Measurements from ENCODE around the gene FMN1. TPM values are rescaled to one million over a fixed set of nuclear protein-coding genes. Genes with fewer than 3 reads are reported as not detected.

Gene FMN1
- total and polyA plus RNA-seq, 5 donors from 2014 or later, result 0.32 to 8.9 (median 0.36) TPM; not detected in 2

- H3K27ac ChIP-seq (ENCODE audit: insufficient read depth, low read length, poor library complexity, severe bottlenecking), result no peak overlapping the region
- H3K27me3 Mint-ChIP-seq, result peaks cover 16% of the 10 kb centered on the region
- no peak for ATAC-seq (ENCODE audit: low read depth in 2 of 2)
- H3K4me3 ChIP-seq (ENCODE audit: low read depth, low read length), result no peak overlapping the region
- H3K27me3 ChIP-seq (ENCODE audit: control insufficient read depth, insufficient read depth, low read length), result peaks cover 3% of the 10 kb centered on the region
- H3K4me1 Mint-ChIP-seq, result peaks cover 0 to 6% (median 0%) of the 10 kb centered on the region in 4 donors
- H3K4me3 Mint-ChIP-seq, result no peak overlapping the region
- no peak for DNase-seq
- peaks cover 0 to 4% (median 0%) of the 10 kb centered on the region in 7 donors for H3K9me3 Mint-ChIP-seq
- no peaks in the 10 kb centered on the region for H3K9me3 ChIP-seq (ENCODE audit: control insufficient read depth in 2 of 2, low read length in 2 of 2)
- H3K27ac Mint-ChIP-seq, result no peak overlapping the region
- H3K36me3 ChIP-seq (ENCODE audit: control insufficient read depth, insufficient read depth, low read length), result no peaks in the 10 kb centered on the region
- no peaks in the 10 kb centered on the region for H3K4me1 ChIP-seq (ENCODE audit: control insufficient read depth, insufficient read depth, low read length, poor library complexity, severe bottlenecking)
- H3K36me3 Mint-ChIP-seq, result no peaks in the 10 kb centered on the region
Observed at GRCh38 chr15:33069161-33069560, 125.4 kb downstream of the FMN1 start.

- Mint-ChIP-seq H3K4me3 (no peak overlapping the region), H3K9me3 (peaks cover 0 to 4% (median 0%) of the 10 kb centered on the region in 7 donors), H3K27ac (no peak overlapping the region), H3K27me3 (peaks cover 16% of the 10 kb centered on the region), H3K4me1 (peaks cover 0 to 6% (median 0%) of the 10 kb centered on the region in 4 donors), H3K36me3 (no peaks in the 10 kb centered on the region)
- ATAC-seq (ENCODE audit: low read depth in 2 of 2) (no peak), DNase-seq (no peak)
- Histone ChIP-seq H3K36me3 (ENCODE audit: control insufficient read depth, insufficient read depth, low read length) (no peaks in the 10 kb centered on the region), H3K4me3 (ENCODE audit: low read depth, low read length) (no peak overlapping the region), H3K27ac (ENCODE audit: insufficient read depth, low read length, poor library complexity, severe bottlenecking) (no peak overlapping the region), H3K27me3 (ENCODE audit: control insufficient read depth, insufficient read depth, low read length) (peaks cover 3% of the 10 kb centered on the region), H3K9me3 (ENCODE audit: control insufficient read depth in 2 of 2, low read length in 2 of 2) (no peaks in the 10 kb centered on the region), H3K4me1 (ENCODE audit: control insufficient read depth, insufficient read depth, low read length, poor library complexity, severe bottlenecking) (no peaks in the 10 kb centered on the region)
Observed at GRCh38 chr15:33068511-33068990, 126.0 kb downstream of the FMN1 start.

GRCh38 chr15:33068007-33068481 is 126.5 kb downstream of the FMN1 start:
- H3K27ac Mint-ChIP-seq, result no peak overlapping the region
- ATAC-seq (ENCODE audit: low read depth in 2 of 2), result no peak

GRCh38 chr15:33067456-33067855 is 127.1 kb downstream of the FMN1 start:
- Mint-ChIP-seq H3K4me3 (no peak overlapping the region), H3K27ac (peak overlapping the region in 1 of 3 donors; percentile 24), H3K4me1 (peaks cover 0 to 6% (median 0%) of the 10 kb centered on the region in 4 donors), H3K27me3 (peaks cover 11% of the 10 kb centered on the region), H3K9me3 (peaks cover 0 to 3% (median 0%) of the 10 kb centered on the region in 7 donors), H3K36me3 (no peaks in the 10 kb centered on the region)
- no peak overlapping the region for H3K4me3 ChIP-seq (ENCODE audit: low read depth, low read length)
- H3K4me1 ChIP-seq (ENCODE audit: control insufficient read depth, insufficient read depth, low read length, poor library complexity, severe bottlenecking), result no peaks in the 10 kb centered on the region
- no peaks in the 10 kb centered on the region for H3K36me3 ChIP-seq (ENCODE audit: control insufficient read depth, insufficient read depth, low read length)
- H3K27ac ChIP-seq (ENCODE audit: insufficient read depth, low read length, poor library complexity, severe bottlenecking), result no peak overlapping the region
- H3K27me3 ChIP-seq (ENCODE audit: control insufficient read depth, insufficient read depth, low read length), result peaks cover 3% of the 10 kb centered on the region
- H3K9me3 ChIP-seq (ENCODE audit: control insufficient read depth in 2 of 2, low read length in 2 of 2), result no peaks in the 10 kb centered on the region
- DNase-seq (no peak), ATAC-seq (ENCODE audit: low read depth in 2 of 2) (no peak)

More at GRCh38 chr15:33068007-33068481, 126.5 kb downstream of the FMN1 start:
- H3K4me3 ChIP-seq (ENCODE audit: low read depth, low read length), result no peak overlapping the region
- Mint-ChIP-seq H3K9me3 (peaks cover 0 to 4% (median 0%) of the 10 kb centered on the region in 7 donors), H3K4me1 (peaks cover 0 to 6% (median 0%) of the 10 kb centered on the region in 4 donors), H3K36me3 (no peaks in the 10 kb centered on the region), H3K4me3 (peak overlapping the region in 2 of 4 donors; percentile 17 to 46), H3K27me3 (peaks cover 13% of the 10 kb centered on the region)
- H3K27ac ChIP-seq (ENCODE audit: insufficient read depth, low read length, poor library complexity, severe bottlenecking), result no peak overlapping the region
- H3K27me3 ChIP-seq (ENCODE audit: control insufficient read depth, insufficient read depth, low read length), result peaks cover 3% of the 10 kb centered on the region
- H3K9me3 ChIP-seq (ENCODE audit: control insufficient read depth in 2 of 2, low read length in 2 of 2), result no peaks in the 10 kb centered on the region
- DNase-seq, result peak in 1 of 3 donors; percentile 11
- H3K4me1 ChIP-seq (ENCODE audit: control insufficient read depth, insufficient read depth, low read length, poor library complexity, severe bottlenecking), result no peaks in the 10 kb centered on the region
- H3K36me3 ChIP-seq (ENCODE audit: control insufficient read depth, insufficient read depth, low read length), result no peaks in the 10 kb centered on the region

- no peaks in the 10 kb centered on the region for H3K36me3 ChIP-seq (ENCODE audit: control insufficient read depth, insufficient read depth, low read length)
- H3K9me3 Mint-ChIP-seq, result peaks cover 0 to 2% (median 0%) of the 10 kb centered on the region in 7 donors
- no peaks in the 10 kb centered on the region for H3K36me3 Mint-ChIP-seq
- no peak overlapping the region for H3K4me3 Mint-ChIP-seq
- no peaks in the 10 kb centered on the region for H3K4me1 ChIP-seq (ENCODE audit: control insufficient read depth, insufficient read depth, low read length, poor library complexity, severe bottlenecking)
- H3K4me1 Mint-ChIP-seq, result peaks cover 0 to 6% (median 0%) of the 10 kb centered on the region in 4 donors
- H3K9me3 ChIP-seq (ENCODE audit: control insufficient read depth in 2 of 2, low read length in 2 of 2), result no peaks in the 10 kb centered on the region
- no peak for DNase-seq
- H3K27me3 ChIP-seq (ENCODE audit: control insufficient read depth, insufficient read depth, low read length), result peaks cover 3% of the 10 kb centered on the region
- no peak overlapping the region for H3K27ac ChIP-seq (ENCODE audit: insufficient read depth, low read length, poor library complexity, severe bottlenecking)
- no peak overlapping the region for H3K4me3 ChIP-seq (ENCODE audit: low read depth, low read length)
- H3K27ac Mint-ChIP-seq, result no peak overlapping the region
- peaks cover 11% of the 10 kb centered on the region for H3K27me3 Mint-ChIP-seq
- ATAC-seq (ENCODE audit: low read depth in 2 of 2), result no peak
Observed at GRCh38 chr15:33066584-33066983, 127.9 kb downstream of the FMN1 start.

- no peaks in the 10 kb centered on the region for H3K36me3 ChIP-seq (ENCODE audit: control insufficient read depth, insufficient read depth, low read length)
- no peak overlapping the region for H3K27ac ChIP-seq (ENCODE audit: insufficient read depth, low read length, poor library complexity, severe bottlenecking)
- Mint-ChIP-seq H3K27ac (no peak overlapping the region), H3K9me3 (peaks cover 0 to 2% (median 0%) of the 10 kb centered on the region in 7 donors), H3K36me3 (no peaks in the 10 kb centered on the region), H3K4me1 (peaks cover 0 to 6% (median 0%) of the 10 kb centered on the region in 4 donors), H3K27me3 (peaks cover 11% of the 10 kb centered on the region), H3K4me3 (no peak overlapping the region)
- ATAC-seq (ENCODE audit: low read depth in 2 of 2) (no peak), DNase-seq (no peak)
- peaks cover 3% of the 10 kb centered on the region for H3K27me3 ChIP-seq (ENCODE audit: control insufficient read depth, insufficient read depth, low read length)
- H3K9me3 ChIP-seq (ENCODE audit: control insufficient read depth in 2 of 2, low read length in 2 of 2), result no peaks in the 10 kb centered on the region
- H3K4me3 ChIP-seq (ENCODE audit: low read depth, low read length), result no peak overlapping the region
- no peaks in the 10 kb centered on the region for H3K4me1 ChIP-seq (ENCODE audit: control insufficient read depth, insufficient read depth, low read length, poor library complexity, severe bottlenecking)
Observed at GRCh38 chr15:33064878-33065277, 129.6 kb downstream of the FMN1 start.

- H3K27ac Mint-ChIP-seq, result no peak overlapping the region
- ATAC-seq (ENCODE audit: low read depth in 2 of 2) (no peak), DNase-seq (no peak)
- H3K4me3 ChIP-seq (ENCODE audit: low read depth, low read length), result no peak overlapping the region
- no peaks in the 10 kb centered on the region for H3K4me1 ChIP-seq (ENCODE audit: control insufficient read depth, insufficient read depth, low read length, poor library complexity, severe bottlenecking)
- no peaks in the 10 kb centered on the region for H3K36me3 ChIP-seq (ENCODE audit: control insufficient read depth, insufficient read depth, low read length)
- no peaks in the 10 kb centered on the region for H3K36me3 Mint-ChIP-seq
- H3K27me3 ChIP-seq (ENCODE audit: control insufficient read depth, insufficient read depth, low read length), result no peaks in the 10 kb centered on the region
- H3K9me3 ChIP-seq (ENCODE audit: control insufficient read depth in 2 of 2, low read length in 2 of 2), result no peaks in the 10 kb centered on the region
- H3K4me3 Mint-ChIP-seq, result no peak overlapping the region
- no peaks in the 10 kb centered on the region for H3K4me1 Mint-ChIP-seq
- no peak overlapping the region for H3K27ac ChIP-seq (ENCODE audit: insufficient read depth, low read length, poor library complexity, severe bottlenecking)
- H3K9me3 Mint-ChIP-seq, result no peaks in the 10 kb centered on the region
- peaks cover 6% of the 10 kb centered on the region for H3K27me3 Mint-ChIP-seq
Observed at GRCh38 chr15:33059184-33059583, 135.3 kb downstream of the FMN1 start.

- Mint-ChIP-seq H3K27me3 (peaks cover 6% of the 10 kb centered on the region), H3K27ac (no peak overlapping the region), H3K4me1 (no peaks in the 10 kb centered on the region), H3K36me3 (no peaks in the 10 kb centered on the region), H3K4me3 (no peak overlapping the region), H3K9me3 (no peaks in the 10 kb centered on the region)
- no peak for ATAC-seq (ENCODE audit: low read depth in 2 of 2)
- Histone ChIP-seq H3K36me3 (ENCODE audit: control insufficient read depth, insufficient read depth, low read length) (no peaks in the 10 kb centered on the region), H3K27ac (ENCODE audit: insufficient read depth, low read length, poor library complexity, severe bottlenecking) (no peak overlapping the region), H3K9me3 (ENCODE audit: control insufficient read depth in 2 of 2, low read length in 2 of 2) (no peaks in the 10 kb centered on the region), H3K4me3 (ENCODE audit: low read depth, low read length) (no peak overlapping the region), H3K27me3 (ENCODE audit: control insufficient read depth, insufficient read depth, low read length) (no peaks in the 10 kb centered on the region), H3K4me1 (ENCODE audit: control insufficient read depth, insufficient read depth, low read length, poor library complexity, severe bottlenecking) (no peaks in the 10 kb centered on the region)
- DNase-seq, result no peak
Observed at GRCh38 chr15:33057845-33058244, 136.7 kb downstream of the FMN1 start.

Measured in CD4-positive, CD25-positive, alpha-beta regulatory T cell (primary cell).